HT1080 (cell line): ENCODE results near the gene C4A. TPM values are rescaled to one million over a fixed set of nuclear protein-coding genes. Genes with fewer than 3 reads are reported as not detected.
"Not testable (repeated sequence)": the region's sequence is repeated elsewhere in the genome, so short reads cannot be mapped to it uniquely, and the experiment has no call there.

Source experiments
- DNase-seq: peaks from one replicate; pipeline ENCODE4 v3.0.0-alpha.2; 2015; ENCODE audit warnings: low read depth
- total RNA-seq: library from RNA; depleted of rRNA; stranded (reverse); fragments of >200 nt; shearing (Covaris generic); gene quantifications from 2 replicates; pipeline ENCODE4 v1.2.3, GENCODE V29; 2014

The C4A gene
- total RNA-seq, 1 experiment from 2014 or later: not detected

DNA sequence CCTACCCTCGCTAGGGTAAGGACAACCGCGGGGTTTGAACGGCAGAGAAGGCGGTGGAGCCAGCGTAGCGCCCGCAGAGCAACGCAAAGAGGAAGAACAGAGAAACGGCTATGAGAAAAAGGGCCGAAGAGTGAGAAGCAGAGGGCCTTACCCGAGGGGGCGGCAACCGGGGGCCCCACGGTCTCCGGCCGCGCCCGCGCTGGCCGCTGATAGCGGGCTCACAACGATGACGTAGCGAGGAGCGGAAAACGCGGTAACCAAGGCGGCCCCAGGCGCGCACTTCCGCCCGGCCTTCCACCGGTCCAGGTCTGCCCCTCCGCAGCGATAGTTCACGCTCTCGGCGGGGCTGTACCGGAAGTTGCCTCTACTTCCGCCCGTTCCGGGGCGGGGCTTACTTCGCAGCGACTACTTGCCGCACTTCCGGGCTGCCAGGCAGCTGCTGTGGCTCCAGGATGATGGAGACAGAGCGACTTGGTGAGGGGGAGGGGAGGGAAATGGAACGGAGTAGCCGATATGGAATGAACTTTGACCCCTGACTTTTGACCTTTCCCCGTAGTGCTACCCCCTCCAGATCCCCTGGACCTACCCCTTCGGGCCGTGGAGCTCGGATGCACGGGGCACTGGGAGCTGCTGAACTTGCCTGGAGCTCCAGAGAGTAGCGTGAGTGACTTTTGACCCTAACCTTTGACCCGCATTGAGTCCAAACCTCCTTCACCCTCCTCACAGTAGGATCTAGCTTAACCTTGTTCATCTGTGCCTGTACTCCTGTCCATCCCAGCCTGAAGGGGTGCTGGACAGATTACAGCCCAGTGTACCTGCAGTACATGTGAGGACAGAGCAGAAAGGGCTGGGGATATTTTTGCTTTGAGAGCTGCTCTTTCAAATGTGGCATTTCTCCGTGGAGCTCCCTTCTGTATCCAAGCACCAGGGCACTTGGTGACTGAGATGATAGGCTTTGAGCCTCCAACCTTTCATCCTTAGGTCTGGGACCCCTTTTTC, 22.8 kb upstream of the C4A start, which contains the start of the genes NELFE and SKIC2:
NELFE (minus strand) TSS at position 231 of the 999 bp plus-strand sequence. CDS start 525 bp downstream, outside the sequence.
SKIC2 (plus strand) TSS at position 435 of the 999 bp plus-strand sequence; CDS start at position 453, 18 bp downstream.
- DNase-seq: peak; percentile 98

DNA sequence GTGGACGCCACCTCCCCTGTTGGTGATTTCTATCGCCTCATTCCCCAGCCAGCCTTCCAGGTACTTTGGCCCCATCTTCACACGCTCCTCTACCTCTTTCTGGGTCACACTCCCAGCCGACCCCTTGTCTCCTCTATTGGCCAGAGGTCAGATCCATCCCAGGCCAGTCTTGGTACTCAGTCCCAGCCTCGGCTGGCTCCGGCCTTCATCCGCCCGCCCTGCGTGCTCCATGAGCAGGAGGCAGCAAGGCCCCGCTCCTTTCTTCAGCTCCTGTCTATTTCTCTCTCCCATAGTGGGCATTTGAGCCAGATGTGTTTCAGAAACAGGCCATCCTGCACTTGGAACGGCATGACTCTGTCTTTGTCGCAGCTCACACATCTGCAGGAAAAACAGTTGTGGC, 20.2 kb upstream of the C4A start:
- DNase-seq: no peak

DNA sequence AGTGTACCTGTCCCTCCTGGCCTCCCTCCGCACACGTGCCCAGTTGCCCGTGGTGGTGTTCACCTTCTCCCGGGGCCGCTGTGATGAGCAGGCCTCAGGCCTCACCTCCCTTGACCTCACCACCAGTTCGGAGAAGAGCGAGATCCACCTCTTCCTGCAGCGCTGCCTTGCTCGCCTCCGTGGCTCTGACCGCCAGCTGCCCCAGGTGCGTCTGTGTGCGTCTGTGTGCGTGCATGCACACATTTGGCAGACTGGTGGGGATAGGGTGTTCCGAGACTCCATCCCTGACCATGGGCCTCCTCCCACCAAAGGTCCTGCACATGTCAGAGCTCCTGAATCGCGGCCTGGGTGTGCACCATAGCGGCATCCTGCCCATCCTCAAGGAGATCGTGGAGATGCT, 17.9 kb upstream of the C4A start:
- DNase-seq: no peak

DNA sequence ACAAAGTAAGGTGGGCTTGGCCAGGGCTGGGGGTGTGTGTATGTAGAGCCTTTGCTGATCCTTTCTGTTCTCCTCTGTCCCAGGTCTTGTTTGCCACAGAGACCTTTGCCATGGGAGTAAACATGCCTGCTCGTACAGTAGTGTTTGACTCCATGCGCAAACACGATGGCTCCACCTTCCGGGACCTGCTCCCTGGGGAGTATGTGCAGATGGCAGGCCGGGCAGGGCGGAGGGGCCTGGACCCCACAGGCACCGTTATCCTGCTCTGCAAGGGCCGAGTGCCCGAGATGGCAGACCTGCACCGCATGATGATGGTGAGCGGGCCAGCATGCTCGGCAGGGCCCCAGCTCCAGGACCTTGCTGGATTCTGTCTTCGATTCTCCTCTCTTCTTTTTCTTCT, 16.2 kb upstream of the C4A start:
- DNase-seq: no peak

DNA sequence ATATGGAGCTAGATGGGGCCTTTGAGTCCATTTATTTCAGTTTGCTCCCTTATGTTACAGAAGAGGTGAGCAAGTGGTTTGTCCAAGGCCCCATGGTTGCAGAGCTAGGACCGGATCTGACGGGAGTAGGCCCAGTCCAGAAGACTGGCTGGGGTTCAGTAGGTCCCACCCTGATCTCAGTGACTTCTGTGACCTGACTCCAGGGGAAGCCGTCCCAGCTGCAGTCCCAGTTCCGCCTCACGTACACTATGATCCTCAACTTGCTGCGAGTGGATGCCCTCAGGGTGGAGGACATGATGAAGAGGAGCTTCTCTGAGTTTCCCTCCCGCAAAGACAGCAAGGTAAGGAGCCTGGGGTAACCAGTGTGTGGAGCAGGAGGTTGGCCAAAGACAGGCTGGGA, 15.4 kb upstream of the C4A start:
- no peak for DNase-seq

DNA sequence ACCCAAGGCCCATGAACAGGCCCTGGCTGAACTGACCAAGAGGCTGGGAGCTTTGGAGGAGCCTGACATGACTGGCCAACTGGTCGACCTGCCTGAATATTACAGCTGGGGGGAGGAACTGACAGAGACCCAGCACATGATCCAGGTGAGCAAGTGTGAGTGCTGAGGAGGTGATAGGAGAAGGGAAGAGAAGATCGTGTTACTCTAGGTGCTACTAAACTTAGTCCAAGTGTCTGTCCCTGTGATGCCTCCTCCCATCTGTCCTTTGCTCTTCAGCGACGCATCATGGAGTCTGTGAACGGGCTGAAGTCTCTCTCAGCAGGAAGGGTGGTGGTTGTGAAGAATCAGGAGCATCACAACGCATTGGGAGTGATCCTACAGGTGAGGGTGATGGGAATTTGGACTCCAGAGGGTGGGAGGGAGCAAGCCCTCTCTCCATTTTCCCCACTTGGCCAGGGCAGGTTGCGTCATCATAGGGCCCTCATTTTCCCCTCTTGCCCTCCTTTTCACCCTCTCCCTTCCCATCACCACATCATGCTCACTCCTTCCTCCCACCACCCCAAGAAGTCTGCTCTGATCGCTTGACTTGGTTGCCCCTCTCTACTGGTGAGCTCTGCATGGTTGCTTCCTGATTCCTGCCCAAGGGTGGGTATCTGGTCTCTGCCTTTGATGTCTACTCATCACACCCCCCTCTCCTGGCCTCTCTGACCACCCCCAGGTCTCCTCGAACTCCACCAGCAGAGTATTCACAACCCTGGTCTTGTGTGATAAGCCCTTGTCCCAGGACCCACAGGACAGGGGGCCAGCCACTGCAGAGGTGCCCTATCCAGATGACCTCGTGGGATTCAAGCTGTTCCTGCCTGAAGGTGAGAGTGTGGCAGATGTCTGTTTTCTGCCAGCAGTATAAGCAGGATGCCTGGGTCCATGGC, 14.6 kb upstream of the C4A start:
- no peak for DNase-seq

DNA sequence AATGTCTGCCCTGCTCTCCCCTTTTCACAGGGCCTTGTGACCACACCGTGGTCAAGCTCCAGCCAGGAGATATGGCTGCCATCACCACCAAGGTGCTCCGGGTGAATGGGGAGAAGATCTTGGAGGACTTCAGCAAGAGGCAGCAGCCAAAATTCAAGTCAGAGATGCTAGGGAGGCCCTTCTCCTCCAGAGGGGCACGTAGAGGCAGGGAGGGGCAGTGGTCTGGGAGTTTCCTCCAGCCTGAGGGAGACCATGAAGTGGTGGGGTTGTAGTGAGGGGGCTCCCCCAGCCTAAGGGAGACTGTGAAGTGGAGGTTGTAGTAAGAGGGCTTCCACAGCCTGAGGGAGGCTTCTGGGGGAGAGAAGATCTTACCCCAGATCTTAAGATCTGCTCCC, 13.9 kb upstream of the C4A start:
- no peak for DNase-seq

DNA sequence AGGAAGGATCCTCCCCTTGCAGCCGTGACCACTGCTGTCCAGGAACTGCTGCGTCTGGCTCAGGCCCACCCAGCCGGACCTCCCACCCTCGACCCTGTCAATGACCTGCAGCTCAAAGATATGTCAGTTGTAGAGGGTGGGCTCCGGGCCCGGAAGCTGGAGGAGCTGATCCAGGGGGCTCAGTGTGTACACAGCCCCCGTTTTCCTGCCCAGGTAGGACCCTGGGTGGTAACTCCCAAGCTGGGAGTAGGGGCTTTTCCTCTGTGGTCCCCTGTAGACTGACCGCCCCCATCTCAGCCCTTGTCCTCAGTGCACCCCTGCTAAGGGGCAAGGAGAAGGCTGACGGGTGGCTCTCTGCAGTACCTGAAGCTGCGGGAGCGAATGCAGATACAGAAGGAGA, 13.5 kb upstream of the C4A start:
- no peak for DNase-seq

DNA sequence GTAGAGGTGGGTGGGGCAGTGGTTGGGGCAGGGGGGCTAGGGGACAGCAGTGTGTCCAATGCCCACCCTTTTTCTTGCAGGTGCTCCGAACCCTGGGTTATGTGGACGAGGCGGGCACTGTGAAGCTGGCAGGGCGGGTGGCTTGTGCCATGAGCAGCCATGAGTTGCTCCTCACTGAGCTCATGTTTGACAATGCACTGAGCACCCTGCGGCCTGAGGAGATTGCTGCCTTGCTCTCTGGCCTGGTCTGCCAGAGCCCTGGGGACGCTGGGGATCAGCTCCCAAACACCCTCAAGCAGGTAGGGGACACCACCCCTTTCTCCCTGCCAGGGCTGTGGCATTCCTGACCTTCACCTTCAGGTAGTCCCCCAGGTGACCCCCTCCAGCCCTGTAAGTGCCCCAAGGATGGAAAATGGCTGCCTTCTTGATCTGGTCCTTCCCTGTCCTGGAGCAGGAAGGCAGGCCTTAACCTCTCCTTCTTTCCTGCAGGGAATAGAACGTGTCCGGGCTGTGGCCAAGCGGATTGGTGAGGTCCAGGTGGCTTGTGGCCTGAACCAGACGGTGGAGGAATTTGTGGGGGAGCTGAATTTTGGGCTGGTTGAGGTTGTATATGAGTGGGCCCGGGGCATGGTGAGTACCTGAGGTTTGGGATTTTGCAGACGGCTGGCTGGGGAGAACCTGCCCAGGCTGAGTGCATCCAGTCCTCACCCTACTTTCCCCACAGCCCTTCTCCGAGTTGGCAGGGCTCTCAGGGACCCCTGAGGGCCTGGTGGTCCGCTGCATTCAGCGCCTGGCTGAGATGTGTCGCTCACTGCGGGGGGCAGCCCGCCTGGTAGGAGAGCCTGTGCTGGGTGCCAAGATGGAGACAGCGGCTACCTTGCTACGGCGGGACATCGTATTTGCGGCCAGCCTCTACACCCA, 12.8 kb upstream of the C4A start:
- no peak for DNase-seq

DNA sequence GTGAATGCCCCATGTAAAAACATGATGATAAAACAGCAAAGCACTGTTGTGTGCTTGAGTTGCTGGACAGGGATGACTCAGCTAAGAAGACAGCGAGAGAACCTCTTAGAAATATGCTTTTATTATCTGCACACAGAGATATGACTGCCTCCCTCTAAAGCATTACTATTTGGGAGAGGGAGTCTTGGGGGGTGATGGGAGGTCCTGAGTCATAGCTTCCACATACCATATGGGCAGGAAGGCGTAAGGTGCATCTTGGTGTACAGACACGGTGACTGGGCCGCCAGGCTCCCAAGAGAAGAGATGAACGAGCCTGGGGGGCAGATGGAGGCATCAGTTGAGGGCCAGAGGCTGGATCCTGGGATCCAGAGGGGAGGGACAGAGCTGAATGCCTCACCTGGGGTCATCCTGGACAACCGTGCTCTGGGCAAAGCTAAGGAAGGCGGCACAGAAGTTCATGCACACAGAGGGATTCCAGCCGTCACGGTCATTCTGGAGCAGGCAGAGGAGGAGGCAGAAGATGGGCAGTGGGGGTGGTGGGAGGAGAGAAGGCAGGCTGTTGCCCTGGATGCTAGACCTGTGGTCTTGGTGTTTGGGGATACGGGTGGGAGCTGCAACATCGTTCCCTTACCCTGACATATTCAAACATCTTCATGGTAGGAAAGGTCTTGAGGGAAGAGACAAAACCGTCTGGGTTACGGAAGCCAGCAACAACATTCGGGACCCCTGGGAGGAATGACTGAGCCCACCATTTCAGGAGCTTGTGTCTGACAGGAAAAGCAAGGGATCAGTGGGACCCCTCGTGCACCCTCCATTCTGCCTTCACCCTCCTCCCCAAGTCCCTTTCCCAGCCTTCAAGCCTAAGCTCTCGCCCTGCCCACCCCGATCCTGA, 11.9 kb upstream of the C4A start:
- no peak for DNase-seq

DNA sequence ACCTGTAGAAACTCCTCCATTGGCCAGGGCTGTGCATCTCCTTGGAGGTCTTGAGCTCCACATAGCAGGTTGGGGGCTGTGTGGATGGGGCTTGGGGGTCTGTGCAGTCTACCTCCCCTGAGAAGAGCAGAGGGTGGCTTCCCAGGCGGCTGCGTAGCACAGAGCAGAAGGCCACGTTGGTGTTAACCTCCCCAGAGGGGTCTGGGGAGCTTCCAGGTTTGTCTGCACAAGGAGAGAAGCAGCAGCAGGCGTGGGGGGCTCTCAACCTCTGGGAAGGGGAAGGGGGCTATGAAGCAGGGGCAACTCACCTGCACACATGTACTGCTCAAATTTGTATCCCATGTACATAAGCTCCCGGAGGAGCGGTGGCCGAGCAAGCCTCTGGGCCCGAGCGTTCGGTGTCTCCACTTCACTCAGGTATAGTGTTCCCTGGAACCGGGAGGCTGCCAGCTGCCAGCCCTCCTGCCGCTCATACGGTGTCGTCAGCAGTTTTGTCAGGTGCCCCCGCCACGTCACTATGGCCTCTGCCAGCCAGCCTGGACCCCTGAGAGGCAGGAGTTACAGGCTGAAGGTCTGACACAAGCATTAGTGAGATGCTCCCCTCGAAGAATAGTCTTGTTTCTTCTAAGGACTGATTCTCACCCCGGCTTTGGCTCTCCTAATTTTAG, 11.1 kb upstream of the C4A start:
- no peak for DNase-seq

DNA sequence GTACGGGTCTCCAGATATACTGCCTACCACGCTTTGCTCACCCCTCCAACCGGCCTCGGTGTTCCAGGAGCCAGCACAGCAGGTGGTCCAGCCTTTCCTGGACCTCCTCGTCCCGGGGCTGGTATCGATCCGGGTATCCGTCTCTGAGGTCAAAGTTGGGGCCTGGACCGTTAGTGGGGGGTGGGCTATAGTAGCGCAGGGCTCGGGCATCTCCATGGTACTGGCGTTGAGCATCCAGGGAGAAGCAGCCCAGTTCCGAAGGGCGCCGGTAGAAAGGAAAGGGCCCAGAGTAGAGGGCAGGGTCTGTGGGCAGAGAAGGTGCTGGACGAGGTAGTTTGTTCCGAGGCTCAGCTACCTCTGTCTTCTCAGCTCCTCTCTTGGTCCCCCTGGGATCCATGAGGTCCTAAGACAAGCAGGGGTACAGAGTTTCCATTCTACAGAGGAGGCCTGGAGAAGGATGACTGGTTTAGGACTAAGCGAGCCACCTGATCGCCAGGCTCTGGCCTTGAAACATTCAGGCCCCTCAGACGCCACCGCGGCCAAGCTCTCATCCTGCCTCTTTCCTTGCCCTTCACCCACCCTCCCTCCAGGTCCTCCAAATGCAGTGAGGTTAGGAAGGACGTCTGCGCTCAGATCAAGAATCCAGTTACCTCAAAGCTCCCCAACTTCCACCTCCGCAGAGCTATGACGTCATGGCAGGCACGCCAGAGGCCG, 10.4 kb upstream of the C4A start:
- DNase-seq: no peak

DNA sequence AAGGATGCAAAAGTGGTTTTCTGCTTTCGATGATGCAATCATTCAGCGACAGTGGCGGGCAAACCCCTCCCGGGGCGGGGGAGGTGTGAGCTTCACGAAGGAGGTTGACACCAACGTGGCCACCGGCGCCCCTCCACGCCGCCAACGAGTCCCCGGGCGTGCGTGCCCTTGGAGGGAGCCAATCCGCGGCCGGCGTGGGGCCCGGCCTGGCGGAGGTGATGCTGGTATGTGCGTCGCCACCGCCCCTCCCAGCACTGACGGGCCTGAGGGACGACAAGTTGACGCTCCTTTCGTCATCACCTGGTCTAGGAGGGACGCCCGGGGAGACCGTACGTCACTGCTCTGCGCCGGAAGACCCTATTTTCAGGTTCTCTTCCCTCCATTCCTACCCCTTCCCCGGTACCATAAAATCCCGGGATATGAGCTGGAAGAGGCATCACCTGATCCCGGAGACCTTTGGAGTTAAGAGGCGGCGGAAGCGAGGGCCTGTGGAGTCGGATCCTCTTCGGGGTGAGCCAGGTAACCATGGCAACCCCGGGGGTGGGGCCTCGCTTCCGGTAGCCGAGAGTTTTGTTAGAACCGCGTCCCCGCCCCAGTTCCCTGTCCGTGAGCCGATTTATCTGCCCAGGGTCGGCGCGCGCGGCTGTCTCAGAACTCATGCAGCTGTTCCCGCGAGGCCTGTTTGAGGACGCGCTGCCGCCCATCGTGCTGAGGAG, 9.7 kb upstream of the C4A start, which contains the start of gene DXO:
DXO (minus strand) TSS at position 146 of the 716 bp plus-strand sequence. CDS start 463 bp downstream, outside the sequence.
- peak; percentile 99 for DNase-seq

DNA sequence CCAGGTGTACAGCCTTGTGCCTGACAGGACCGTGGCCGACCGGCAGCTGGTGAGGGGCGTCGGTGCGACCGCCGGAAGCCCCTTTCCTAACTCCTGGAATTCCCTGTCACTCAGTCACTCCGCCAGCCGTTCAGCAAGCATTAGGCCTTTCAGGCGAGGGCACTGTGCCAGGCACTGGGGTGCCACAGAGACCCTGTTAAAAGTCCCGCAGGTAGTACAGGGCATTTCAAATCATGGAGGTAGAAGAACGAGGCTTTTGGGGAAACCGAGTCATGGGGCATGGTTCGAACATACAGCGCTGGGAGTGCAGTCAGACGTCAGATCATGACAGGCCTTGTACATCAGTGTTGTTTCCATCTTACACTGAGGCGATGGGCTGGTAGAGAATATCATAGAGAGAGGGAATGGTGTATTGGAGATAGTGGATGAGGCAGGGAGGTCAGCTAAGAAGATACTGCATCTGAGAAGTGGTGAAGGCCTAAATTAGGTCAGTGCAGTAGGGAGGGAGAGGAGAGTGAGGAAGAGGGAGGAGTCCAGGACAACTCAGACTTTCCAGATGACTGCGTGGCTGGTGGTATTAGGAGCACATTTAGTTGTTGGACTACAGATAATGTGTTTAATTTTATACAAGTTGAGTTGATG, 9.0 kb upstream of the C4A start:
- DNase-seq: no peak

DNA sequence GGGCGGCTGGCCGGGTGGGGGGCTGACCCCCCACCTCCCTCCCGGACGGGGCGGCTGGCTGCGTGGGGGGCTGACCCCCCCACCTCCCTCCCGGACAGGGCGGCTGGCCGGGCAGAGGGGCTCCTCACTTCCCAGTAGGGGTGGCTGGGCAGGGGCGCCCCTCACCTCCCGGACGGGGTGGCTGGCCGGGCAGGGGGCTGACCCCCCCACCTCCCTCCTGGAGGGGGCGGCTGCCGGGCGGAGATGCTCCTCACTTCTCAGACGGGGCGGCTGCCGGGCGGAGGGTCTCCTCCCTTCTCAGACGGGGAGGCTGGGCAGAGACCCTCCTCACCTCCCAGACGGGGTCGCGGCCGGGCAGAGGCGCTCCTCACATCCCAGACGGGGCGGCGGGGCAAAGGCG, 5.8 kb upstream of the C4A start:
- not testable (repeated sequence) for DNase-seq

DNA sequence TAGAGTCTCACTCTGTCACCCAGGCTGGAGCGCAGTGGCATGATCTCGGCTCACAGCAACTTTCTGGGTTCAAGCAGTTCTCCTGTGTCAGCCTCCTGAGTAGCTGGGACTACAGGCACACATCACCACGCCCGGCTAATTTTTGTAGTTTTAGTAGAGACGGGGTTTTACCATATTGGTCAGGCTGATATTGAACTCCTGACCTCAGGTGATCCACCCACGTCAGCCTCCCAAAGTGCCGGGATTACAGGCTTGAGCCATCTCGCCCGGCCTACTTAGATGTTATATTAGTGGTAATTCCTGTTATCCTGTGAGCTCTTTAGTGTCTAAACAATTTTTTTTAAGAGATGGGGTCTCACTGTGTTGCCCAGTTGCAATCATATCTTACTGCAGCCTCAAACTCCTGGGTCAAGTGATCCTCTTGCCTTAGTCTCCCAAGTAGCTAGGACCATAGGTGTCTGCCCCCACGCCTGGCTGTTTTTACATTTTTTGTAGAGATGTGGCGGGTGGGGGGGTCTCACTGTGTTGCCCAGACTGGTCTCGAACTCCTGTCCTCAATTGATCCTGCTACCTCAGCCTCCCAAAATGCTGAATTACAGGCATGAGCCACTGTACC, 3.9 kb upstream of the C4A start:
- no peak for DNase-seq

DNA sequence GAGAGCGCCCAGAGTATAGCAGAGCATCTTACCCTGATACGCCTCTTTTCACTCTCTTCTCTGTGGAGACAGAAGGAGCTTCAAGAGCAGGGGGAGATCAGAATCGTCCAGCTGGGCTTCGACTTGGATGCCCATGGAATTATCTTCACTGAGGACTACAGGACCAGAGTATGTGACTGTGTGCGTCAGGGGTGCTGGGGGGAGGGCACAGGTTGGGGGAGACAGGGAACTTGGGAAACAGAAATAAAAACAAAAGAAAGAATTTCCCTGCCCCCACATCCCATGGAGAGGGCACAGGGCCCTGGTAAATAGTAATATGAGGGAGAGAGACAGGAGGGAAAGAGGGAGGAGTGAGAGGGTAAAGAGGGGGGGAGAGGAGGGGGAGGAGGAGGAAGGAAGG, 3.0 kb upstream of the C4A start:
- DNase-seq: no peak
